SK-N-DZ (cell line): ENCODE data around the gene DYDC1.
"Not testable (repeated sequence)": the region's sequence is repeated elsewhere in the genome, so short reads cannot be mapped to it uniquely, and the experiment has no call there.

ENCODE experiments used
- DNase-seq: peaks from one replicate; pipeline ENCODE4 v3.0.0-alpha.2; 2015; ENCODE audit warnings: low spot score

Gene DYDC1

GRCh38 chr10:80344276-80344675, 12.3 kb downstream of the DYDC1 start:
- no peak for DNase-seq

GRCh38 chr10:80333983-80334382, 22.6 kb downstream of the DYDC1 start:
- no peak for DNase-seq

GRCh38 chr10:80324891-80325364, 31.6 kb downstream of the DYDC1 start:
- DNase-seq, result no peak

GRCh38 chr10:80324086-80324485, 32.5 kb downstream of the DYDC1 start:
- DNase-seq, result no peak

GRCh38 chr10:80323311-80323710, 33.2 kb downstream of the DYDC1 start:
- no peak for DNase-seq

GRCh38 chr10:80322711-80323110, 33.8 kb downstream of the DYDC1 start:
- DNase-seq, result no peak

- no peak for DNase-seq
Measured at GRCh38 chr10:80322158-80322557, 34.4 kb downstream of the DYDC1 start.

- DNase-seq, result no peak
Measured at GRCh38 chr10:80321183-80321582, 35.4 kb downstream of the DYDC1 start.

GRCh38 chr10:80320377-80320776, 36.2 kb downstream of the DYDC1 start:
- DNase-seq, result no peak

GRCh38 chr10:80319725-80320290, 36.7 kb downstream of the DYDC1 start:
- no peak for DNase-seq

GRCh38 chr10:80319318-80319717, 37.2 kb downstream of the DYDC1 start:
- DNase-seq, result no peak

- no peak for DNase-seq
Measured at GRCh38 chr10:80318742-80319141, 37.8 kb downstream of the DYDC1 start.

- DNase-seq, result no peak
Measured at GRCh38 chr10:80315391-80315790, 41.2 kb downstream of the DYDC1 start.

- DNase-seq, result no peak
Measured at GRCh38 chr10:80313523-80313922, 43.0 kb downstream of the DYDC1 start.

- DNase-seq, result not testable (repeated sequence)
Measured at GRCh38 chr10:80305989-80306388, 50.6 kb downstream of the DYDC1 start.

GRCh38 chr10:80296942-80297341, 59.6 kb downstream of the DYDC1 start:
- DNase-seq, result no peak

- no peak for DNase-seq
Measured at GRCh38 chr10:80292607-80293239, 63.8 kb downstream of the DYDC1 start.

- DNase-seq, result no peak
Measured at GRCh38 chr10:80290474-80291220, 65.9 kb downstream of the DYDC1 start.

- DNase-seq, result no peak
Measured at GRCh38 chr10:80289451-80290287, 66.9 kb downstream of the DYDC1 start, which contains the start of gene MAT1A. Gene MAT1A, minus strand, starts transcription at chr10:80289658. Its CDS starts 235 bp downstream, at chr10:80289423.

GRCh38 chr10:80288849-80289248, 67.7 kb downstream of the DYDC1 start:
- no peak for DNase-seq
